Measurements from ENCODE around the gene APOBEC3A.
"Not testable (repeated sequence)": the region's sequence is repeated elsewhere in the genome, so short reads cannot be mapped to it uniquely, and the experiment has no call there.

The APOBEC3A gene

DNA sequence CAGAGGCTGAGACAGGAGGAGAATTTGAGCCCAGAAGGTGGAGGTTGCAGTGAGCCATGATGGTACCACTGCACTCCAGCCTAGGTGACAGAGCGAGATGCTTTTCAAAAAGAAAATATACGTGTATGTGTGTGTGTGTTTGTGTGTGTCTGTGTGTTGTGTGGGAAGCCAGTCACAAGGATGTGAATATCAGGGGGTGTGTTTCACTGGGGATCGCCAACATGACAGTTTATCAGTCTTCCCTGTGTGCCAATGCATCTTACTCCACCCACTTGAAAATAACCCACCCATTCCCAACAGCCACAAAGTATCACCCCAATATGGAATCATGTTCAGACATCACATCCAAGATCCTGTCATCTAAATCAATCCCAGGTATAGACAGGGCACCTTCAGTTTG is 14.4 kb downstream of the APOBEC3A start:
- Mint-ChIP-seq H3K4me3 (no peak overlapping the region), H3K27me3 (ENCODE audit: low read depth) (peaks cover 12% of the 10 kb centered on the region), H3K27ac (no peak overlapping the region), H3K36me3 (ENCODE audit: low read depth) (no peaks in the 10 kb centered on the region), H3K4me1 (ENCODE audit: low read depth) (peaks cover 2% of the 10 kb centered on the region), H3K9me3 (no peaks in the 10 kb centered on the region)
- no peak for DNase-seq (ENCODE audit: low spot score)

GRCh38 chr22:38972558-38972957 is 15.1 kb downstream of the APOBEC3A start:
- Mint-ChIP-seq H3K27ac (no peak overlapping the region), H3K4me3 (no peak overlapping the region), H3K36me3 (ENCODE audit: low read depth) (no peaks in the 10 kb centered on the region), H3K4me1 (ENCODE audit: low read depth) (peaks cover 2% of the 10 kb centered on the region), H3K27me3 (ENCODE audit: low read depth) (peaks cover 11% of the 10 kb centered on the region), H3K9me3 (no peaks in the 10 kb centered on the region)
- DNase-seq (ENCODE audit: low spot score): no peak

DNA sequence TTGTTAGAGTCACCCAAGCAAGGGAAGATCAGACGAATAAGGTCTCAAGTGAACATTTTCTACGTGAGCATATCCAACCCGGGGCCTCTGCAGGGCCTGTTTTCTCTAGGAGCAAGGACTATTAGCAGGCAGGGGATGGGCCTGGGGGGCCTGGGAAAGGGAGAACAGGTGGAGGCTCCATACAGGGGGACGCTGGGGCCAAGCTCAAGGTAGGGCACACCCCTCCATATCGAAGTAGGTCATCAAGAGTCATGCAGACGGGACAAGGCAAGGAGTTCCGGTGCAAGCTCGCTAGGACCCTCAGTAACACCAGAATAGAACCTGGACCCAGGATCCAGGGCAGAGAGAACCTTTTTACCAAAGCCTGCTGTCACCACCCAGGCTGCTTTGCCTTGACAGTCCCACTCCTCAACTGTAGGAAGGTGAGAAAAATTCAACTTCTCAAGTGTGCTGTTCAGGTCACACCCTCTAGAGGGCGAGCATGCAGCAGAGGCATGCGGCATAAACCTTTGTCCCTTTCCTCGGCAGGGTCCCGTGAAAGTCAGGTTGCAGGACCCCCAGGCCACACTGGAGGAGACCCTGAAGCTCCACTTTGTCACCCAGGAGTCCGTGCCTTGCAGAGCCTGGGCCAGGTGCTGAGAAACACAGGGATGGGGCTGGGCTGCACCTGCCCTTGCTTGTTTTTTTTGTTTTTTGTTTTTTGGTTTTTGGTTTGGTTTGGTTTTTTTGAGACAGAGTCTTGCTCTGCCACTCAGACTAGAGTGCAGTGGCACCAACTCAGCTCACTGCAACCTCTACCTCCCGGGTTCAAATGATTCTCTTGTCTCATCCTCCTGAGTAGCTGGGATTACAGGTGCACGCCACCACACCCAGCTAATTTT is 16.1 kb downstream of the APOBEC3A start:
- DNase-seq (ENCODE audit: low spot score): peak; percentile 44
- no peaks in the 10 kb centered on the region for H3K36me3 Mint-ChIP-seq (ENCODE audit: low read depth)
- no peak overlapping the region for H3K4me3 Mint-ChIP-seq
- no peak overlapping the region for H3K27ac Mint-ChIP-seq
- peaks cover 2% of the 10 kb centered on the region for H3K4me1 Mint-ChIP-seq (ENCODE audit: low read depth)
- H3K27me3 Mint-ChIP-seq (ENCODE audit: low read depth): peaks cover 16% of the 10 kb centered on the region
- H3K9me3 Mint-ChIP-seq: no peaks in the 10 kb centered on the region

DNA sequence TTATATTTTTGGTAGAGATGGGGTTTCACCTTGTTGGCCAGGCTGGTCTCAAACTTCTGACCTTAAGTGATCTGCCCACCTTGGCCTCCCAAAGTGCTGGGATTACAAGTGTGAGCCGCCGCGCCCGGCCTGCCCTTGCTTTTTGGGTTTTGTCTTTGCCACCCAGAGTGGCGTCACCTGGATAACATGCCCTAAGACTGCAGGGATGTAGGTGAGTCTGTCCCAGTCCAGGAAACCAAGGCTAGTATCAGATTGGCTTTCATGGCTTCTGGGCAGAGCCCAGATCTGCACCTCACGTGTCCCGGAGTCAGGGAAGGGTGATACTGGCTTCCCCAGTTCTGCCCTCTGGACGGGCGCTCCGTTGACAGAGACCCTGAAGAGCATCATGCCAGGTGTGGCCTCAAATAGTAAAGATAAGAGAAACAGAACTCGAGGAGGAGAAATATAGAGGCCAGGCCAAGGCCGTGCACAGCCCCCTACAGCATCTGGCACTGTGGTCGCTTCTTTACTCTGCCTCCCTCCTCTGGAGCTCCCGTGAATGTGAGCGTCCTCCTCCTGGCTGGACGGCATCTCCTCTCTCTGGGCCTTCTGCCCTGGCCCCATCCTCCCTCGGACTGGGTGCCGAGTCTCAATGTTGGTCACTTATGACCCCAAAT is 16.9 kb downstream of the APOBEC3A start:
- no peak overlapping the region for H3K27ac Mint-ChIP-seq
- peaks cover 16% of the 10 kb centered on the region for H3K27me3 Mint-ChIP-seq (ENCODE audit: low read depth)
- H3K4me1 Mint-ChIP-seq (ENCODE audit: low read depth): peaks cover 2% of the 10 kb centered on the region
- no peaks in the 10 kb centered on the region for H3K9me3 Mint-ChIP-seq
- no peak overlapping the region for H3K4me3 Mint-ChIP-seq
- no peaks in the 10 kb centered on the region for H3K36me3 Mint-ChIP-seq (ENCODE audit: low read depth)
- no peak for DNase-seq (ENCODE audit: low spot score)

DNA sequence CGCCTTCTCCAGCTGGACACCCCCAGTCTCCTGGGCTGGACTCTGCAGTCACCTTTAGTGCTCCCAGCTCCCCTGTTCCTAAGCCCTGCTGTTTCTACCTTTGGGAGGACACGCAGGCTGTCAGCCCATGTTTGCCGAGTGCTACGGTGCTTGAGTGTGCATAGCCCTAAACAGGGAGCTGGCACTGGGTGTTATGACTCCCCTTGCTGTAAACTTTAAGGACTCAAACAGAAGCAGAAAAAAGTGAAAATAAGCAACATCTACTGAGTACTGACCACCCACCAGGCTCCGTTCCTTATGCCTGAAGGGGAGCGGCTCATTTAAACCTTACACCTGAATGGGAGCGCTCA is 17.4 kb downstream of the APOBEC3A start:
- H3K36me3 Mint-ChIP-seq (ENCODE audit: low read depth): no peaks in the 10 kb centered on the region
- H3K27ac Mint-ChIP-seq: no peak overlapping the region
- peaks cover 16% of the 10 kb centered on the region for H3K27me3 Mint-ChIP-seq (ENCODE audit: low read depth)
- peaks cover 2% of the 10 kb centered on the region for H3K4me1 Mint-ChIP-seq (ENCODE audit: low read depth)
- no peaks in the 10 kb centered on the region for H3K9me3 Mint-ChIP-seq
- no peak for DNase-seq (ENCODE audit: low spot score)
- no peak overlapping the region for H3K4me3 Mint-ChIP-seq

- H3K4me1 Mint-ChIP-seq (ENCODE audit: low read depth): peaks cover 12% of the 10 kb centered on the region
- not testable (repeated sequence) for H3K9me3 Mint-ChIP-seq; H3K27me3 Mint-ChIP-seq (ENCODE audit: low read depth); H3K36me3 Mint-ChIP-seq (ENCODE audit: low read depth); DNase-seq (ENCODE audit: low spot score); H3K27ac Mint-ChIP-seq; H3K4me3 Mint-ChIP-seq
Observed at GRCh38 chr22:38977289-38977688, 19.9 kb downstream of the APOBEC3A start.

GRCh38 chr22:38980587-38980986 is 23.2 kb downstream of the APOBEC3A start:
- peaks cover 28% of the 10 kb centered on the region for H3K4me1 Mint-ChIP-seq (ENCODE audit: low read depth)
- not testable (repeated sequence) for H3K4me3 Mint-ChIP-seq; DNase-seq (ENCODE audit: low spot score); H3K27ac Mint-ChIP-seq; H3K27me3 Mint-ChIP-seq (ENCODE audit: low read depth)
- peaks cover 20% of the 10 kb centered on the region for H3K36me3 Mint-ChIP-seq (ENCODE audit: low read depth)
- H3K9me3 Mint-ChIP-seq: peaks cover 13% of the 10 kb centered on the region

GRCh38 chr22:38981005-38981991 is 23.9 kb downstream of the APOBEC3A start:
- no peak for DNase-seq (ENCODE audit: low spot score)

GRCh38 chr22:38981992-38982927 is 24.9 kb downstream of the APOBEC3A start, which contains the start of gene APOBEC3B:
Gene APOBEC3B, plus strand, starts transcription at chr22:38982347. Its CDS starts 107 bp downstream, at chr22:38982454.
- peak within 1 kb of the TSS; percentile 98 for H3K27ac Mint-ChIP-seq
- H3K4me1 Mint-ChIP-seq (ENCODE audit: low read depth): peaks cover 35% of the 10 kb centered on the region
- H3K4me3 Mint-ChIP-seq: peak within 1 kb of the TSS; percentile 95
- H3K36me3 Mint-ChIP-seq (ENCODE audit: low read depth): peaks cover 23% of the 10 kb centered on the region
- H3K9me3 Mint-ChIP-seq: peaks cover 13% of the 10 kb centered on the region
- H3K27me3 Mint-ChIP-seq (ENCODE audit: low read depth): peaks cover 5% of the 10 kb centered on the region
- peak; percentile 89 for DNase-seq (ENCODE audit: low spot score)

More at GRCh38 chr22:38981005-38981991, 23.9 kb downstream of the APOBEC3A start:
- Mint-ChIP-seq H3K27me3 (ENCODE audit: low read depth) (peaks cover 5% of the 10 kb centered on the region), H3K4me1 (ENCODE audit: low read depth) (peaks cover 32% of the 10 kb centered on the region), H3K27ac (peak overlapping the region; percentile 98), H3K9me3 (peaks cover 13% of the 10 kb centered on the region), H3K4me3 (peak overlapping the region; percentile 95), H3K36me3 (ENCODE audit: low read depth) (peaks cover 20% of the 10 kb centered on the region)

- Mint-ChIP-seq H3K27ac (peak overlapping the region; percentile 68), H3K4me1 (ENCODE audit: low read depth) (peaks cover 49% of the 10 kb centered on the region), H3K9me3 (peaks cover 13% of the 10 kb centered on the region), H3K36me3 (ENCODE audit: low read depth) (peaks cover 29% of the 10 kb centered on the region), H3K4me3 (no peak overlapping the region), H3K27me3 (ENCODE audit: low read depth) (no peaks in the 10 kb centered on the region)
- no peak for DNase-seq (ENCODE audit: low spot score)
Observed at GRCh38 chr22:38984224-38984623, 26.8 kb downstream of the APOBEC3A start.

DNA sequence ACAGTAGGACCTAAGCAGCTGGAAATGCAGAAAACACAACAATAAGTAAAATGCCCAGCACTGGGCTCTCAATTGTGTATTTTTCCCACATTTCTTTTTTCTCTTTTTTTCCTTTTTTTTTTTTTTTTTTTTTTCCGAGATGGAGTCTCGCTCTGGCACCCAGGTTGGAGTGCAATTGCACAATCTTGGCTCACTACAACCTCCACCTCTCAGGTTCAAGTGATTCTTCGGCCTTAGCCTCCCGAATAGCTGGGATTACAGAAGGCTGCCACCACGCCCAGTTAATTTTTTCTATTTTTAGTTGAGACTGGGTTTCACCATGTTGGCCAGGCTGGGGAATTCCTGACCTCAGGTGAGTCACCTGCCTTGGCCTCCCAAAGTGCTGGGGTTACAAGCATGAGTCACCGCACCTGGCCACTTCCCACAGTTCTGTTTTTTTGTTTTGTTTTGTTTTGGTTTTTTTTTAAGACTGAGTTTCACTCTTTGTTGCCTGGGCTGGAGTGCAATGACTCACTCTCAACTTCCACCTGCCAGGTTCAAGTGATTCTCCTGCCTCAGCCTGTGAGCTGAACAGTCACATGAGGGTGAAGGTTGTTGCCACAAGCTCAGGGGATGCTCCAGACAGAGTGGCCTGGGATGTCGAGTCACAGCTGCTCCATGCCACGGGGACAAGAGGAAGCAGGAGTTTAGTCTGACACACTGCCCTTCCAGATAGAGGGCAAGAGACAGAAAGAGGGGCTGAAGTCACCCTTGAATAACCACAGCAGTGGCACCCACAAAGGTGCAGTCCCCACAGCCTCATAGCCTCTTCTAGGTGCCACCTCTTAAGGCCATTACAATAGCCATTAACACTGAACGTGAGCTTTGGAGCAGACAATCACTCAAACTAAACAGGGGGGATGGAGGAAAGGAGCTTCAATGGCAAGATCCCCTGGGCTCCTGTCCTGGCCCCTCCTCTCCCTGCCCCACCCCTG is 27.7 kb downstream of the APOBEC3A start:
- not testable (repeated sequence) for H3K27me3 Mint-ChIP-seq (ENCODE audit: low read depth)
- Mint-ChIP-seq H3K4me1 (ENCODE audit: low read depth) (peaks cover 55% of the 10 kb centered on the region), H3K9me3 (peaks cover 13% of the 10 kb centered on the region), H3K27ac (peak overlapping the region; percentile 94), H3K36me3 (ENCODE audit: low read depth) (peaks cover 32% of the 10 kb centered on the region), H3K4me3 (peak overlapping the region; percentile 66)
- DNase-seq (ENCODE audit: low spot score): peak; percentile 87

- Mint-ChIP-seq H3K4me3 (no peak overlapping the region), H3K4me1 (ENCODE audit: low read depth) (peaks cover 52% of the 10 kb centered on the region), H3K27me3 (ENCODE audit: low read depth) (no peaks in the 10 kb centered on the region), H3K27ac (peak overlapping the region; percentile 20), H3K9me3 (peaks cover 13% of the 10 kb centered on the region), H3K36me3 (ENCODE audit: low read depth) (peaks cover 32% of the 10 kb centered on the region)
- DNase-seq (ENCODE audit: low spot score): no peak
Observed at GRCh38 chr22:38986629-38987028, 29.2 kb downstream of the APOBEC3A start.
